Measurements from ENCODE around the gene MIP.
"Not testable (repeated sequence)": the region's sequence is repeated elsewhere in the genome, so short reads cannot be mapped to it uniquely, and the experiment has no call there.

The MIP gene

DNA sequence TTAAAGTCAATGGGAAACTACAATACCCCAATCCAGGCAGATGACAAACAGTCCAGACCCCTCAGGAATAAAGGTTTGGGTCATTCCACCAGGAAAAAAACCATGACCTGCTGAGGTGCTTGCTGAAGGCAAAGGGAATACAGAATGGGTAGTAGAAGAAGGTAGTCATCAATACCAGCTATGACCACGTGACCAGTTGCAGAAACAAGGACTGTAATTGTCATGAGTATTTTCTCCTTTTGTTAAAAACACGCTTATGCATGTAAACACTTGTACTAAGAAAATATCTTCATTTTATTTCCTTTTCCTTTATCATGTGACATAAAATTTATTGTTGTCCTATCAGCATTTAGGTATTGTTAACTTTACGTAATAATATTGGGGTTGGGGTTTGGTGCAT is 50.2 kb downstream of the MIP start:
- not testable (repeated sequence) for DNase-seq

DNA sequence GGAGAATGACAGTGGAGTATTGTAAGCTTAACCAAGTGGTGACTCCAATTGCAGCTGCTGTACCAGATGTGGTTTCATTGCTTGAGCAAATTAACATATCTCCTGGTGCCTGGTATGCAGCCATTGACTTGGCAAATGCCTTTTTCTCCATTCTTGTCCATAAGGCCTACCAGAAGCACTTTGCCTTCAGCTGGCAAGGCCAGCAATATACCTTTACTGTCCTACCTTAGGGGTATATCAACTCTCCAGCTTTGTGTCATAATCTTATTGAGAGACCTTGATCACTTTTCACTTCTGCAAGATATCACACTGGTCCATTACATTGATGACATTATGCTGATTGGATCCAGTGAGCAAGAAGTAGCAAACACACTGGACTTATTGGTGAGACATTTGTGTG is 52.8 kb downstream of the MIP start:
- not testable (repeated sequence) for DNase-seq

DNA sequence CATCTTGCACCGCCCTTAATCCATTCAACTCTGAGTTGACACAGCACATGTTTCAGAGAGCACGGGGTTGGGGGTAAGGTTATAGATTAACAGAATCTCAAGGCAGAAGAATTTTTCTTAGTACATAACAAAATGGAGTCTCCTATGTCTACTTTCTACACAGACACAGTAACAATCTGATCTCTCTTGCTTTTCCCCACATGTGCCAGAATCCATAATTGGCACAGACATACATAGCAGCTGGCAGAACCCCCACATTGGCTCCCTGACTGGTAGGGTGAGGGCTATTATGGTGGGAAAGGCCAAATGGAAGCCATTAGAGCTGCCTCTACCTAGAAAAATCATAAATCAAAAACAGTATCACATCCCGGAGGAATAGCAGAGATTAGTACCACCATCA is 53.3 kb downstream of the MIP start:
- DNase-seq = not testable (repeated sequence)

Measured in central memory CD4-positive, alpha-beta T cell (primary cell).